ENCODE measurements around the gene PKMYT1. TPM values are rescaled to one million over a fixed set of nuclear protein-coding genes. Genes with fewer than 3 reads are reported as not detected.
A peak's percentile ranks its signal among the peaks of the same experiment; 100 is the strongest.

Gene PKMYT1
- total RNA-seq, 1 donor from 2014 or later: 107 TPM

DNA sequence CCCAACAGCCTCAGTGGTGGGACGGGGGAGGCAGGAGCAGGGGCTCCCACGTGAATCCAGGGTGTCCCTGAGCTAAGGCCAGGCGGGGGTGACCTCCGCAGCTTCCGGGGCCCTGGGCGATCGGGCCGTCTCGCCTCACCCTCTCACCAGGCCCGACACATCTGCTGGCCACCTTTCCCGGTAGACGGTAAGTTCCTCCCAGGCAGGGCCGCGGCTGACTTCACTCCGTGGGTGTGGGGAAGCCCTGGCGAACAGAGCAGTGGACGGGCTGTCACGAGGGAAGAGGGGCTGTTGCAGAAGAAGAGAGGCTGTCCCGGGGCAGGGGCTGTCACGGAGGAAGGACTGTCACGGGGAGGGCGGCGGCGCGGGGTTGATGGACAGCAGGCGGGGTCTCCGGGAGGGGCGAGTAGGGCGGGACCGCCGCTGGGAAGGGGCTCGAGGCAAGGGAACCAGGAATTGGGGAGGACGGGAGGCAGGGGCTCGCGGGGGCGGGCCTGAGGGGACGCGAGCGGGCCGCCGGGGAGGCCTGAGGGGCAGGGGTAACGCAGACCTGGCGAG is 498 bp downstream of the PKMYT1 start:
- DNase-seq (ENCODE audit: low read depth): no peak
- TF ChIP-seq, protein P1, sequence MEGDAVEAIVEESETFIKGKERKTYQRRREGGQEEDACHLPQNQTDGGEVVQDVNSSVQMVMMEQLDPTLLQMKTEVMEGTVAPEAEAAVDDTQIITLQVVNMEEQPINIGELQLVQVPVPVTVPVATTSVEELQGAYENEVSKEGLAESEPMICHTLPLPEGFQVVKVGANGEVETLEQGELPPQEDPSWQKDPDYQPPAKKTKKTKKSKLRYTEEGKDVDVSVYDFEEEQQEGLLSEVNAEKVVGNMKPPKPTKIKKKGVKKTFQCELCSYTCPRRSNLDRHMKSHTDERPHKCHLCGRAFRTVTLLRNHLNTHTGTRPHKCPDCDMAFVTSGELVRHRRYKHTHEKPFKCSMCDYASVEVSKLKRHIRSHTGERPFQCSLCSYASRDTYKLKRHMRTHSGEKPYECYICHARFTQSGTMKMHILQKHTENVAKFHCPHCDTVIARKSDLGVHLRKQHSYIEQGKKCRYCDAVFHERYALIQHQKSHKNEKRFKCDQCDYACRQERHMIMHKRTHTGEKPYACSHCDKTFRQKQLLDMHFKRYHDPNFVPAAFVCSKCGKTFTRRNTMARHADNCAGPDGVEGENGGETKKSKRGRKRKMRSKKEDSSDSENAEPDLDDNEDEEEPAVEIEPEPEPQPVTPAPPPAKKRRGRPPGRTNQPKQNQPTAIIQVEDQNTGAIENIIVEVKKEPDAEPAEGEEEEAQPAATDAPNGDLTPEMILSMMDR (conservative IDR thresholded peaks at IDR 0.05; ENCODE audit: low read depth, low read length): no peak
- peak overlapping the region; percentile 90 for H3K4me3 ChIP-seq (ENCODE audit: low read depth, low read length)

DNA sequence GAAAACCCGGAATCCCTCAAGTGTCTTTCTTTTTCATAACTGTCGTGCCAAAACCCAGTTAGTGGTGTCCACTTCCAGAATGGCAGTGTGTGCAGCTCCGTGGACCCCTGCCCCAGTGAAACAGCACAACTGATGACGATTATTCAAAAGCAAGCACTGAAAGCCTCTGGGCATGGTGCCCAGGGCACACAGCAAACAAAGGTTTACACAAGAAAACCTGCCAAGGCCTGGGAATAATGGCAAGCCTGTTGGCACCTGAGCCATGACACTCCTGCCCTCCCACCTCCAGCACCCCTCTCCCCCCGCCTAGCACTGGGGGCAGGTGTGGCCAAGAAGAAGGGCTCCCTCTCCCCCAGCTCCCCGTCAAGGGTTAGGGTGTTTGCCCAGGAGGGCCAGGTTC is 2.8 kb downstream of the PKMYT1 start:
- no peak overlapping the region for H3K4me3 ChIP-seq (ENCODE audit: low read depth, low read length)
- TF ChIP-seq, protein P1 (conservative IDR thresholded peaks at IDR 0.05; ENCODE audit: low read depth, low read length): no peak
- no peak for DNase-seq (ENCODE audit: low read depth)

DNA sequence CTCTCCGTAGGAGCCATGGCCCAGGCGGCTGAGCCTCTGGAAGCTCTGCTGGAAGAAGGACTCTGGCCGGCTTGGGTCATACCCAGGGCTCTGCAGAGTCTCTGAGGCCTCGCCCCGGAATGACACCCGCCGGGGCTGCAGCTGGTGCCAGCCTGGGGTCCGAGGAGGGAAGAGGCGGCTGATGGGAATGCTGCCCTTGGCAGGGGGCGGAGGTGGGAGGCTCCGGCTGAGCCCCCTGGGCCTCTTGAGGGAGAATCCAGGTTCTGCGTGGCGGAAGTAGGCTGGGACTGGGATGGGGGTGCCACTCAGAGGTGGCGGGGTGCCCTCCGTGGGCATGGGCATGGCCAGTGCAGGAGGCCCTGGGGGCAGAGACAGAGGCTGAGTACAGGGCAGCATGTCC is 3.6 kb downstream of the PKMYT1 start:
- DNase-seq (ENCODE audit: low read depth): no peak
- TF ChIP-seq, protein P1 (conservative IDR thresholded peaks at IDR 0.05; ENCODE audit: low read depth, low read length): no peak
- no peak overlapping the region for H3K4me3 ChIP-seq (ENCODE audit: low read depth, low read length)

DNA sequence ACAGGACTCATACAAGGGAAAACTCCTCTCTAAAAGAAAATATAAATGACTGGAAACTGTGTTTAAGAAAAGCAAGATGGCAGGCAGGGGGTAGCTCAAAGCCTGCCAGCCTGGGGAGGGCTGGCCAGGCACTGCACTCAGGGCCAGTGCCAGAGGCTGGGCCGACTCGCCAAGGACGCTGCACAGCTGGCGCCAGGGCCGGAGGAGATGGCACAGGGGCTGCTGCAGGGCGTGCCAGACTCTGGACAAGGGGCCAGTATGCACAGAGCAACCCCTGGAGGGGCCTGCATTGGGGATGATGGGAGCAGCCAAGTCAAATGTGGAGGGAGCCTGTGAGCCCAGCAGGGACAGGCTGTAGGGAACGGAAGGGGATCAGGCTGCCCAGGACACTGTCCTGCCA is 4.0 kb downstream of the PKMYT1 start:
- no peak for DNase-seq (ENCODE audit: low read depth)
- TF ChIP-seq, protein P1 (conservative IDR thresholded peaks at IDR 0.05; ENCODE audit: low read depth, low read length): no peak
- no peak overlapping the region for H3K4me3 ChIP-seq (ENCODE audit: low read depth, low read length)

DNA sequence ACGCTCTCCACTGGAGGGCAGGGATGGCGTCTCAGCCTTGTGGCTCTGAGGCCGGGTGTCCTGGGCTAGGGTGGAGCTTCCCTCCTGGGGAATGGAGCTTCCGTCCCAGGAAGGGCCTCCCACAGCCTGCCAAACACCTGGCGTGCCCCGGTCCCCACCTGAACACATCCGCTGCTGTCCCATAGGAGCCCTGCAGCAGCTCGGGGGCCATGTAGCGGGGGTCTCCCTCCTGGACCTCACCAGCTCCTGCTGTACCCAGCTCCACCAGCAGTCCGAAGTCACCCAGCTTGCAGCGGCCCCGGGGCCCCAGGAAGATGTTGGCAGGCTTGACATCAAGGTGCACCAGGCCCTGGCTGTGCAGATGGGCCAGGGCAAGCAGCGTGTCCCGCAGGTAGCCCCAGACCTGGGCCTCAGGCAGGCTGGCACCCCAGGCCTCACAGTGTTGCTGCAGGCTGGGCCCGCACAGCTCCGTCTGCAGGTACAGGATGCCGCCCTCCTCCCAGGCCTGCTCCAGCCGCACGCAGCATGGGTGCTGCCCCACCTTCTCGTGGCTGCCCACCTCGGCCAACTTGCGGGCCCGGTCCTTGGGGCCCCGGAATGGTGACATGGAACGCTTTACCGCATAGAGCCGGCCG is 5.0 kb downstream of the PKMYT1 start:
- no peak for DNase-seq (ENCODE audit: low read depth)
- H3K4me3 ChIP-seq (ENCODE audit: low read depth, low read length): no peak overlapping the region
- TF ChIP-seq, protein P1 (conservative IDR thresholded peaks at IDR 0.05; ENCODE audit: low read depth, low read length): no peak

GRCh38 chr16:2974319-2975056 is 5.8 kb downstream of the PKMYT1 start:
- no peak overlapping the region for H3K4me3 ChIP-seq (ENCODE audit: low read depth, low read length)
- TF ChIP-seq, protein P1 (conservative IDR thresholded peaks at IDR 0.05; ENCODE audit: low read depth, low read length): no peak
- no peak for DNase-seq (ENCODE audit: low read depth)

Measured in epithelial cell of proximal tubule (primary cell).